ENCODE results near the gene AFF1.
A peak's percentile ranks its signal among the peaks of the same experiment; 100 is the strongest.

The AFF1 gene

DNA sequence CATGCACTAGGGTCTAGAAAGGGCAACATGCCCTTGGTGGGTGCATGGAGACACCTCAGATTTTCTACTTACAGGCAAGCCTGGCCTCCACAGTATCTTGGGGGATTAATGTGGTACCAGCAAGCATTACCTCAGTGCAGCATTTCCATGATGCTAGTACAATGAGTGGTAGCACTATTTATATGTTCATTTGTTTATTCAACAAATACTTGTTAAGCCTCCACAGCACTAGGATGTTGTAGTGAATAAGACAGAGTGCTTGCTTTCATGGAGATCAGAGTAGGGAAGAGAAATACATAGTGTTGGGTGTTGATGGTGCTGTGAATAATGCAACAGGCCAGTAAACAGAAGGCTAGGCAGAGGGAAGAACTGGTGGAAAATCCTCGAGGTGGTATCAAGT, 152.2 kb downstream of the AFF1 start:
- no peak for DNase-seq

DNA sequence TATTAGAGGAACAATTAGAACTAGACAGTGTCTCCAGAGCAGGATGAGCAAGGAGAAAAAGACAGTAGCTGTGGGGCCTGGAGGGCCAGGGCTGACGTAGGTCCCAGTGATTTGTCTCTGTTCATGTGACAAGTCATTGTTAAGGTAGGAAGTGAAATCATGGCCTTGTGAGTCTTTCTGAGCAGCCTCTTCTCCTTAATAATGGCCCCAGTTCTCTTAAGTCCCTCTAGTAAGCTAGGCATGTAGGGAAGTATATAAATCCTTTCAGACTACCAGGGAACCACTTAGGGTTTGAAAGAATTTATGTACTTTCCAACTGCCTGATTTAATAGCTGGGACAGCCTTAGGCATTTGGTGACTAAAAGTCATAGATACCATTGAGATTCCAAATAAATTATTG, 152.6 kb downstream of the AFF1 start:
- DNase-seq: no peak

DNA sequence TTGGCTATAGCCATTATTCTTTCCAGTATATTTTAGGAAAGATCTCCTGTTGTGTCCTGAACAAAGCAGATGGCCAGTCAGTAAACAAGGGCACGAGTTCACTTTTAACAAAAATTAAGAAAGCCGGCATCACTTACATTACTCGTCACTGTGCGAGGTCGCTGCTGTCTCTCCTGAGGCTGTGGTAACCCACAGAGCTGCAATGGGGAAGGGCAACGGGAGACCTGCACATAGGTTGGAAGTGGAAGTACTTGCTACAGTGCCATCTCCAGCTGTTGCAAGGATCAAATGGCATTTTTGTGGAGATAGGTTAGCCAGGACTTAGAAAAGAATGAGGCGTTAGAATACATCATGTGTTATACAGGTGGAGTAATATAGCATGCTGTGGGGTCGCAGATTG, 153.4 kb downstream of the AFF1 start:
- no peak for DNase-seq

DNA sequence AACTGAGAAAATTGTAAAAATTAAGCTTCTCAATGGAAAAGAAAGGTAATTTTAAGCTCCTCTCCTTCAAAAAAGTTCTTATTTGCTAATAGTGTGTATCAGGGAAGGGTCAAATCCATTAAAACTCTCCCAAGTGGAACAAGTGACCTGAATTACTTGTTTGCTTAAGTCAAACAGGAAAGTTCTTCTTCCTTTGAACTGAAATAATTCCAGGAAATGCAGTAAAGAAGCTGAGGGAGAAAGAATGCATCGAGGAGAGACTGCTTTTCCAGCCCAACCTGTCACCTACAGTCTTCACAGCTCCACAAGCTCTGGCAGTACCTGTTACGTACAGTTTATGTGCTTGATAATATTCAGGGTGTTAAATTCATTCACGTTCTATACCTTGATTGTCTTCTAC, 154.6 kb downstream of the AFF1 start:
- no peak for DNase-seq

DNA sequence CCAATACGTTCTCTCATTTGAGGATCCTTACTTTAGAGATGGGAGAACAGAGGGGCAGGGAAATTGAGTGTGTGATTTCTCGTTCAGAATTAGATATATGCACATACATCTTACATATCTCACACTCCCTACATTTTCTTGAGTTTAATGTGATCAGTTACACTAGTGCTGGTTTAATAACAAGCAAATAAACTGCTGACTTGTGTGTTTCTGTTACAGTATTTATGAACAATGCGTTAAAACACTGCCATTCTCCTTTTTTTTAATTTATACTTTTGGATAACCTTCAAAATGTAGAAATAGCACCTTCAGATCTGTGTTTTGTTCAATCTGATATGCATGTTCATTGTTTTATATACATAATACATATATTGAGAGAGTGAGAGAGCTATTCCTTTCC, 155.5 kb downstream of the AFF1 start:
- DNase-seq: no peak

DNA sequence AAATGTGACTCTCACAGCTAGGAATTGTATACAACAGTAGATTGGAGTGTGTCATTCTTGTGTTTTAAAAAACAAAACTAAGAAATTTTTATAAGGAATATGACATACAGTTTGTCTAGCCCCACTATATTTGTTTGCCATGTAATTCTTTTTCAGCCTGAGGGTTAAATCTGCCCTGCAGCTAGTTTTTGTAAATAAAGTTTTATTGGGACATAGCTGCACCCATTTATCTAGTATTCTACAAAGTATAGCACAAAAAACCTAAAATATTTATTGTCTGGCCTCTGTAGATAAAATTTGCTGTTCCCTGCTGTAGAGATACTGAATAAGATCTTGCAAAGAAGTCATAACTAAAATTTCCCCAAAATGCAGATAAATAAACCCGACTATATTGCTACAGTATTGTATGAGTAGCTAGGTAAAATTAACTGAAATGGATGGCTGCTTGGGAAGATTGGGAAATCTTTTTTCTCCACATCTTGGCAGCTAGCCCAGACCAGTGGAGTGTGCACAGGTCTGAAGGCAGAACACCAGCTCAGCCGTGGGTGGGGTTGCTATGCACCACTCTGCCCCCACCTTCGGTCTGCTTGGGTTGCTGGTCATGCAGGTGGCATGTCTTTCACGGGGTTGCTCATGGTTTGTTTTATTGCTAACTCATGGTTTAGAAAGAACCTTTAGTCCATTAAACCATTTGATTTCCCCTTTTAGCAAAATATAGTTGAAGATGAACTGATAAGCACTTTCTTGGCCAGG, 157.8 kb downstream of the AFF1 start:
- DNase-seq: no peak

DNA sequence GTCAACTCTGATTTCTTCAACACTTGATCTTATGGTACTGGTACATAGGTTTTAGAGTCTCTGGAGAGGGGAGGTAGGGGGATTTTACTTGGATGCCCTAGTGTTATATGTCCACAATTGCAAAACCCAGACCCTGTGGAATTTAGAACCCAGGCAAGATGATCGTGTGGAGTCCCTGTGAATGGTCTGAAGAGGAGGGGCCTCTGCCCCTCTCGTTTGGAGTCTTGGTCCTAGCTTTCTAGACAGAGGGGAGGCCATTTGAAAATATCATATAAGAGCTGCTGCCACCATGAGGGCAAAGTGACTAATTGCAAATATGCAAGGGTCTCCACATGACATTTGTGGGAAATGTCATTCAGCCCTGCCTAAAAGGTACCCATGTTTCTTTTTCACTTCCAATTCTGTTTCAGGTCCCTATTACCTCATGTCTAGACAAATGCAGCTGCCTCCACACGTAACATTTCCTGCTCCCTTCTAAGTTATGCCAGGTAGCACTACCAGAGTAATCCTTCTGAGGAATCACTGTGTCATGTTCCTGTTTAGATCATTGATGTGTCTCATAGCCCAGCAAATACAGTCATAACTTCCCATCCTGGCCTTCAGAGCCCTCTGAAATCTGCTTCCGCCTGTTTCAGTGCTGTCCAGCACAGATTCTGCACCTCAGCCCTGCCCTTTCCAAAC, 158.8 kb downstream of the AFF1 start:
- peak; percentile 59 for DNase-seq

DNA sequence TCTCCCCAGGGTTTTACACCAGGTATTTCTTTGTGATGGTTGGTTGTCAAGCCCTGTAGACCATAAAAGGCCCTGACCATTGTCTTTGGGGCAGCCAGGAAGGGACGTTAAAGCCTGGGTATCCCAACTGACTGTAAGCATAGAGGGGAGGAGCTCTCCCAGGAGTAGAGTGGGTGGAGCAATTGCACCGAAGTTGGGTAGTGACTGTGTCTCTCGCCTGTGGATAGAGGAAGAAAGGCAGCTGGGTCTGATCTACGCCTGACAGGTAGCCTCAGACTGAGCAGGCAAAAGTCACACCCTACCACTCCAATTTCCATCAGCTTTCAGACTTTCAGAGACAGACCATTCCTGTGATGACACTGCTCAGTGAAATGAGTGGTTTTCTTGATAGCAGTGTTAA, 162.3 kb downstream of the AFF1 start:
- DNase-seq: no peak

DNA sequence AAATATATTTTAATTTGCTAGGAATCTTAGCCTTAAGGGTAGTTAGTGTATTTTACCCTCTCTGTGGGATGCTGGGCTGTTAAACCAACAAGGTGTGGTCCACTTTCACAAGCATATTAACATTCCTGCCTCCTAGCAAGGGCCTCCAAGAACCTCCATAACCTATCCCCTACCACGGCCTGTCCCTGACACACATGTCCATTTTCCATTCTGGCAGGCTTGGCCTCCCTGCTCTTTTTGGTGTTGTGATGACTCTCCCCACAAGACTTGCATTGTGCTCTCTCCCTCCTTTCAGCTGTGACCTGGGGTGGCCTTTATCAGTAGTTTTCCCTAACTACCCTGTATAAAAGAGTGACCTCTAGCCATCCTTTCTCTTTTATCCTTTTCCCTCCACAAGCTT, 165.4 kb downstream of the AFF1 start:
- DNase-seq: no peak

DNA sequence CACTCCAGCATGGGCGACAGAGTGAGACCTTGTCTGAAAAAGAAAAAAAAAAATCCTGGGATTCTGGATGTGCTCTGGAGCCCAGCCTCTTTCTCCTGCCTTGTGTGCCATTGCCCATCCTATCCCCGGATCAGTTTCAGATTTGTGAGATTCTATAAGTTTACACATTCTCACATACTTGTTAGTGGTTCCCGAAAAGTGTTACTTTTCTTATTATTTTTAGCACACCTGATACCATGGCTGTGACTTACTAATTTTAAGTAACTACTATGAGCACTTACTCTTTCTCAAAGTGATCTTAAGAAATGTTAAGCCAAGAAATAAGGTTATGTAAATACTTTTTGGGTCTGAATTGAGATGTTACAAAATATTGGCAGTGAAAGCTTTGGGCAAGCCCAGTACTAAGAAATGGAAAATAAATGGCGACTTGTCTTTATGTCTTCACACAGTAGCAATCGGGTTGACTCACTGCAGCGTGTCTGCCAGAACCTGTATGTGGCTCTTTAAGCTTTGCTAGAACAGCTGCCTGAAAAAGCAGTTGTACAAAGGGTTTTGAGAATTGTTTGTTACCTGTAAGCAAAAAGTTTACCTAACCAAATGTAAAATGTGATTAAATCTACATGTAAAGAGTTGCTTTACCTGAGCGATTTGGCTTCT, 166.9 kb downstream of the AFF1 start:
- peak; percentile 26 for DNase-seq

DNA sequence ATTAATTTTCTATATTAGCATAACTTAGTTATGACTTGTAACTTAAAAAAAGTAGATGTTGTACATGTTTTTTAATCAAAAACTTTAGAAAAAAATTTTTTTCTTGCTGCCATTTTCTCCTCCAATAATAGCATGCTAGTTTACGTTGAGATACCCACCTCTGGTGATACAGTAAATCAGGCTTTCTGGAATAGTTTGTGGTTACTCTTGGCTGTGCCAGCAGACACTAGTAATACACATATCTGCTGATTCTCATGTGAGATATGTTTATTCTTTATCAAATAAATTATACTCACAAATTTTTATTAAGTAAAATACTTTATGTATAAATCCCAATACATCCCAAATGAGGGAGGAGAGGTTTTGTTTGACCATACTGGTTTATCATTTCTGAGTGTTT, 168.3 kb downstream of the AFF1 start:
- DNase-seq: no peak

DNA sequence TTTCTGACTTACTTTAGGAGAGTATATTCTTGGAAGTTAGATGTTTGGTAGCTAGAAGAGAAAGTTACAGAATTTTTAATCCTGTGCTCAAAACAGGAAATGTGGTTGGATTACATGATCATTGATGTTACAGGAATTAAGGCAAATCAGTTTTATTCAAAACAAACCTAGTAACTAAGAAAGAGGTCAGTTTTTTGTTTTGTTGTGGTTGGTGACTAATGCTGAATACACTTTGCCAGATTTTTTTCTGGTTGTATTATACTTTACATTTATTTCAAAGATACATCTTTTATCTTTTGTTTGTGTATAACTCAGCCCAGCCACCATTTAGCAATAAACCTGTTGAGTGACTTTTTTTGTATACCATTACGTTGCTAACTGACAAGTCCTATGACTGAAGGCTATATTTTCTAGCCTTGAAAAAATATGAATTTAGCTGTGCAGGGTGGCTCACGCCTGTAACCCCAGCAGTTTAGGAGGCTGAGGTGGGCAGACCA, 168.9 kb downstream of the AFF1 start:
- DNase-seq: peak; percentile 18

DNA sequence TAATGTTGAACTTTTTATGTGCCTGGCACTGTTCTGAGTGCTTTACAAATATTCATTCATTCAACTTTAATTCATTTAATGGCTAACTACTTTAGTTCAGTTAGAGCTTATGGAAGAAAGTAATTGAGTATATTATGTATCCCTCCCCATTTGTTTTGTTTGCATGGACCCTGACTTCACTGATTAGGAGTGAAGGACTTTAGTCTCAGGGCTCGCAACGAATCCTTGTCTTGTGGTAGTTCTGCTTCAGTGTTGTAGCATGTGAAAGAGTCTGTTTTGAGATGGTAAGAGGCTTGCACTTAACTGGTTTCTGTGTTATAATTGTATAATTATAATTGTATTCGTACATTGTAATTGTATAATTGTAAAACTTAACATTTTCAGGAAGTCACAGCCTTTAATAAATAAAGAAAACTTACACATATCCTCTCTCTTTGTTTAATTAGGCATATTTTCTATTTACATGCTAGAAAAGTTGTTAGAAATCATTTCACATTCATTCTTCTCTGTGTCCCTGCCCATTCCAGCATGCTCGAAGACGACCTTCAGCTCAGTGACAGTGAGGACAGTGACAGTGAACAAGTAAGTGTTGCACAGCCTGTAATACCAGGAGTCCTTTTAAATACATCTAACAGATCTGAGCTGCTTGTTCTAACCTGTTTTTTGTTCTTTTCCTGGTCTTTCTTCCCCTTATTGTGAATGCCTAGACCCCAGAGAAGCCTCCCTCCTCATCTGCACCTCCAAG, 170.5 kb downstream of the AFF1 start:
- DNase-seq: no peak

DNA sequence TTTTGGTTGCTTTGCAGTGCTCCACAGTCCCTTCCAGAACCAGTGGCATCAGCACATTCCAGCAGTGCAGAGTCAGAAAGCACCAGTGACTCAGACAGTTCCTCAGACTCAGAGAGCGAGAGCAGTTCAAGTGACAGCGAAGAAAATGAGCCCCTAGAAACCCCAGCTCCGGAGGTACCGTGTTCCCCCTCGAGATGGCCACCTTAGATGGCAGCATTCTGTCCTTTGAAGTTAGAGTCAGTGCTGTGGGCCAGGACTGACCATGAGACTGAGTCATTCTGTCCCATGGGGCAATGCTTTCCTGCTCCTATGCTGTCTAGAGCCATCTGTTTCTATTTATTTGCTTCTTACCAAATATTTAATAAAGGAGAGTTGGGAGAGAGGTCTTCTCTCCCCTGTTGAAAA, 173.3 kb downstream of the AFF1 start:
- no peak for DNase-seq

DNA sequence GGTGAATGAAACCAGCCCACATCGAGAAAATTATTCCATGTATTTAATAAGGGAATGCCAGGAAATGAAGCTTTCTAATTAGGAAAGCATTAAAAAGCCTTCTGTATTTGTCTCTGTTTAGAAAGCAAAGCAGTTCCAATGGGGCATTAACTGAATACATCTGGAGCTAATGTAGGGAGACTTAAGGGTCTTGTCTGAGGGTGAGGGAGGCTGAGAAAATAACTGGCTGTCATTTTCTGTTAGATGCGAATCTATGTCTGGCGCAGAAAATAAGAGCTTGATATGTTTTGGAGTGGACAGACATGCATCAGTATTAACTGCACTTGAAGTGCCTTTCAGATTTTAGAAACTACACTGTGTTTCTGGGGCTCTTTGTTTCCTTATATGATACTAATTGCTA, 174.3 kb downstream of the AFF1 start:
- no peak for DNase-seq

DNA sequence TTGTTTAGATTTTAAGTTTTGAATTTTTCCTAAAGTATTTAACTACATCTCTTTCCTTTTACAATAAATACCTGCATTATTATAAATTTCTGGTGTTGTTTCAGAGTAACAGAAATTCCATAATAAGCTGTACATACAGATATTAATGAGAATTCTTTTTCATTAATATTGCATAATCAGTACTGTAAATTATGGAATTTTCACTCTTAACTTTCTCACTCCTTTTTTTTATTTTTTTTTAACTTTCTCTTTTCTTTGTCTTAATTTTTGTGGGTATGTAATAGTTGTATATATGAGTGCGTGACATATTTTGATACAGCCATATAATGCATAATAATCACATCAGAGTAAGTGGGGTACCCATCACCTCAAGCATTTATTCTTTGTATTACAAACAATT, 175.1 kb downstream of the AFF1 start:
- no peak for DNase-seq

DNA sequence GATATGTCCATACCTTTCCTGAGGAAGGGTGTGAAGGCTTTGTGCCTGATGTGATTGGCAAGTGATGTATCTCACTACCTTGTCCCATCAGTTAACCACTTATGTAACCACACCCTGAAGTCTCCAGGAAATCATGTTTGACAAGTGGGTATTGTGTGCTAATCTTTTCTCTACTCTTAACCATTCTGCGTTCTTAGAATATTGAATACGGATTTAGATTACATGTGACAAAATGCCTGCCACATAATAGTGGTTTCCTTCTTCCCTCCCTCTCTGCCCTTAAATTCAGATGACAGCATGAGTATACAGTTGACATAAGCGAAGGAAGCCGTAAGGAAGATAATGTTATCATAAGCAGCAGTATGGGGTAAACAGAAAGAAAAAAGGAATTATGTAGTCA, 177.3 kb downstream of the AFF1 start:
- no peak for DNase-seq

DNA sequence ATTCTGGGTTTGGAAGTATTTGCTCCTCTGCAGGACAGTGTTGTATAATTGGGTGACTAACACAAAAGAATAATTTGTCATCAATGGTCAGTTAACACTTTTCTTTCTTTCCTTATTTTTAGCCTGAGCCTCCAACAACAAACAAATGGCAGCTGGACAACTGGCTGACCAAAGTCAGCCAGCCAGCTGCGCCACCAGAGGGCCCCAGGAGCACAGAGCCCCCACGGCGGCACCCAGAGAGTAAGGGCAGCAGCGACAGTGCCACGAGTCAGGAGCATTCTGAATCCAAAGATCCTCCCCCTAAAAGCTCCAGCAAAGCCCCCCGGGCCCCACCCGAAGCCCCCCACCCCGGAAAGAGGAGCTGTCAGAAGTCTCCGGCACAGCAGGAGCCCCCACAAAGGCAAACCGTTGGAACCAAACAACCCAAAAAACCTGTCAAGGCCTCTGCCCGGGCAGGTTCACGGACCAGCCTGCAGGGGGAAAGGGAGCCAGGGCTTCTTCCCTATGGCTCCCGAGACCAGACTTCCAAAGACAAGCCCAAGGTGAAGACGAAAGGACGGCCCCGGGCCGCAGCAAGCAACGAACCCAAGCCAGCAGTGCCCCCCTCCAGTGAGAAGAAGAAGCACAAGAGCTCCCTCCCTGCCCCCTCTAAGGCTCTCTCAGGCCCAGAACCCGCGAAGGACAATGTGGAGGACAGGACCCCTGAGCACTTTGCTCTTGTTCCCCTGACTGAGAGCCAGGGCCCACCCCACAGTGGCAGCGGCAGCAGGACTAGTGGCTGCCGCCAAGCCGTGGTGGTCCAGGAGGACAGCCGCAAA, 179.6 kb downstream of the AFF1 start:
- DNase-seq: no peak

DNA sequence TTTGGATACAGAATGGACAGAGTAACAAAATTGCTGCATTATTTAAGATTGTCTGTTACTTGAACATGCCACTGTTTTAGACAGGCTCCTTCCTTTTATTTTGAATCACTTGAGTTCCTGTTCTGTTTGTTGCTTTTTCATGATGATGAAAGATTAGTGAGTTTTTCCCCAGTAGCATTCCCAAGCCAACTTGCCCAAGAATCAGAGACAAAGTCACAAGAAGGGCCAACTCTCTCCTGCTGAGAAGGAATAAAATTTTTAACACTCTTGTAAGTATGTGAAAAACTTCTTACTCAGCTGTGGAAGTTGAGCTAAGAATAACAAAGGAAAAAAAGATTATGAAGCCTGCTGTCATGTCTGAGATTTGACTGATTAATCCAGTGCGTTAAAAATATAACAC, 181.4 kb downstream of the AFF1 start:
- DNase-seq: no peak

DNA sequence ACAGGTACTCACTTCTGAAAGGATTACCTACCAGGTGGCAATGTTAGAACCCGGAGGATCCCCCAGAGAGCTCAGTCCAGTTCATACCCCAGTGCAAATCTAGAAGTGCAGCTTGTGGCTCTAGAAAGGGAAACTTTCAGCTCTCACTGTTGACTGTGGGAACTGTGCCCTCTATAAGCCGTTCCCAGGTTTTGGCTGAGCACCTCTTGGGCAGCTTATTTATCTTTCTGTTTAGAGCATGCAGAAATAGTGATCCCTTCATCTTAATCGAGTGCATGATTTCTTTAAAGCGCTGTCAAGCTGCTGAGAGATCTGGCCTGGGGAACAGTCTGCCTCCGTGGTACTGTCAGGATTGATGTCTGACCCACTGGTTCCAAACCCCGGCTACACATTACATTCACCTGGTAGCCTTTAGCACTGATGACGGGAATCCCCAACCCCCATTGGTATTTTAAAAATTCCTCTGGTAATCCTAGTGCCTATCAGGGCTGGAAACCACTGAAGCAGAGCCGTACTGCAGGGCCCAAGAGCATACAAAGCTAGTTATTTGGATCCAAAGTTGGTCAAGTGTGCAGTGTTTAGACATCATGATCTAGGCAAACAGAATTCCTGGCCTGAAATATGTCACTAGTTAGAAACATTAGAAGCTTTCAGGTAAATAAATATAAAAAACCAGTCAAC, 182.4 kb downstream of the AFF1 start:
- no peak for DNase-seq

DNA sequence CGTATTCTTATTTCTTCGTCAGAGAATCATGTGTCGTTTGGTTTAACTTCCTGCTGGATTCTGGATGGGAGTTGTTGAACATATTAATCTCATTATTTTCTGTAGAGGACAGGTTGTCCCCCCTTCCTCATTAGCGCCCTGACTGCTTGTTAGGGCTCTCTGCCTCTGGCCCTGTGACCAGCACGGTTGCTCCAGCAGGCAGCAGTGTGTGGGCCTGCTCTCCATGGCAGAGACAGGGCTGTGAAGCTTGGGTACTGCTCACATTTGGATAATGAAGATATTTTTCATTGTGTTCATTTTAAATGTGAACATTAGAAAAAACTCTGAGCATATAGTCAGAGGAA, 182.9 kb downstream of the AFF1 start:
- no peak for DNase-seq

DNA sequence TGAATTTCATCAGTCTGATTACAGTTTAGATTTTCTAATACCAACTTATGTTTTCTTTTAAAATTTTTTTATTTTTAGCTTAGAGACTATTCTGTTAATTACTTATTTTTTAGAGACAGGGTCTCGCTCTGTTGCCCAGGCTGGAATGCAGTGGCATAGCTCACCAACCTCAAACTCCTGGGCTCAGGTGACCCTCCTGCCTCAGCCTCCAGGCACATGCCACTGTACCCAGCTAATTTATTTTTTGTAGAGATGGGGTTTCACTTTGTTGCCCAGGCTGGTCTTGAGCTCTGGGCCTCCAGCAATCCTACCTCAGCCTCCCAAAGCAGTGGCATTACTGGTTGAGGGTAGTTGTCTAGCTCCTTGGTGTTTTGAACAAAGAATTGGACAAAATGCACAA, 183.6 kb downstream of the AFF1 start:
- no peak for DNase-seq
